PFSK-1 (cell line): ENCODE data around the gene CNOT1.

Experiments
- FOXP2 ChIP-seq: optimal IDR thresholded peaks from 2 replicates; pipeline ENCODE3; 2011; ENCODE audit warnings: borderline replicate concordance, control low read depth, inconsistent platforms; ENCODE audit not compliant: insufficient read depth; ENCODE audit errors: extremely low read length, extremely low read depth
- POLR2AphosphoS5 ChIP-seq: IDR thresholded peaks from 2 replicates; pipeline ENCODE4 v1.6.1; 2012; ENCODE audit warnings: low read depth, mild to moderate bottlenecking, control low read depth, low read length, moderate library complexity
- REST ChIP-seq, 2 experiments: IDR thresholded peaks; 2 replicates each; pipeline versions ENCODE4 v1.6.1 to v1.8.0; 2011 to 2012; ENCODE audit warnings: low read depth in 2 of 2, low read length in 2 of 2, control low read depth in 1 of 2, inconsistent platforms in 1 of 2, mild to moderate bottlenecking in 1 of 2, moderate library complexity in 1 of 2; ENCODE audit not compliant: insufficient read depth in 1 of 2
- SIN3A ChIP-seq: IDR thresholded peaks from 2 replicates; pipeline ENCODE4 v1.6.1; 2012; ENCODE audit warnings: mild to moderate bottlenecking, low read length, moderate library complexity, borderline replicate concordance; ENCODE audit not compliant: insufficient read depth
- TAF1 ChIP-seq: IDR thresholded peaks from 2 replicates; pipeline ENCODE4 v1.6.1; 2012; ENCODE audit warnings: low read length, control low read depth, borderline replicate concordance; ENCODE audit not compliant: insufficient read depth

Gene CNOT1

DNA sequence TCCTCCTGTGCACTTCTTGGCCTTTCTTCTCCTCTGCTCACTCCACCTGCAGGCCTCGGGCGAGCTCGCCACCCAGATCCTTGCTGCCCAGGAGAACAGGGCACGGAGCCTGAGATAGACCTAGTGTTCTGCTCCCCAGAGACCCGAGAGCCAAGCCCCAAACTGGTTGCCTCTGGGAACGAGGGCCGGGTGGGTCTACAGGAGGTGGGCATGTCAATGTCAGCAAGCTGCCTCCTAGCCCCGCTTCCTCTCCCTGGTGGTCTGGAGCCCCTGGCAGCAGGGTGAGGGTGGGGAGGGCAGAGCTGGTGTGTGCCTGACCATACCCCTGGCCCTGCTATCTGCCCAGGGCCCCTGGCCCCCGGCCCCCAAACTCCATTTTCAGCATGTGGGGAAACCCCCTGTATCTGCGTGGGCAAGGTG, 130.5 kb downstream of the CNOT1 start:
- TF ChIP-seq SIN3A, result no peak
- TF ChIP-seq TAF1, result no peak

DNA sequence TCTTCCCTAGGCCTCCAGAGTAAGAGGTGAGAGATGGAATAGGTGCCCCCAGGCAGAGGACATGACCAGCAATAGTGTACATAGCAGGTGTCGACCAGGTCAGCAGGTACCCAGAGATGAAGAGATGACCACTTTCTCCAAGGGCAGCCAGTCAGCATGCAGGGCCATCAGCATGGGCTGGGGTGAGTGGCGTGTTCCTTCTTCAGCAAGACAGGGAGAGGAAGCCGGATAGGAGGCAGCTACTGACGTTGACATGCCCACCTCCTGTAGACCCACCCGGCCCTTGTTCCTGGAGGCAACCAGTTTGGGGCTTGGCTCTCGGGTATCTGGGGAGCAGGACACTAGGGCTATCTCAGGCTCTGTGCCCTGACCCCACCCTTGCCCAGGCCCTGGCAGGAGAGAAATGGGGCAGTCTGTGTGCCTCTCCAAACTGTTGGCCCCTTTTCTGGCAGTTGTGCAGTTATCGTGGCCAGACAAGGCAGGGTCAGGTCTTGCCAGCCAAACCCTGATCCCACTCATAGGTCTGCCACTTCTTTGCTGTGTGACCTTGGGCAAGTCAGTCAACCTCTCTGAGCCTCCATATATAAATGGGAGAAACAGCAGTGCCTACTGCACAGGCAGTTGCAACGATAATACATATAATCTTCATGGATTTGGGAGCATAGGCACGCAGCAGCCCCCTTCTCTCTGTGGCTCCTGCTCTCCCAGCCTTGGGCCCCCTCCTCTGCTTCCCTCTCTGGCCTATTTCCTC, 131.1 kb downstream of the CNOT1 start:
- TF ChIP-seq POLR2AphosphoS5 (no peak), TAF1 (no peak), FOXP2 (no peak), REST (IDR thresholded peaks at IDR 0.05; ENCODE audit: insufficient read depth in 1 of 2, low read depth in 2 of 2, low read length in 2 of 2) (no peak), SIN3A (no peak)

DNA sequence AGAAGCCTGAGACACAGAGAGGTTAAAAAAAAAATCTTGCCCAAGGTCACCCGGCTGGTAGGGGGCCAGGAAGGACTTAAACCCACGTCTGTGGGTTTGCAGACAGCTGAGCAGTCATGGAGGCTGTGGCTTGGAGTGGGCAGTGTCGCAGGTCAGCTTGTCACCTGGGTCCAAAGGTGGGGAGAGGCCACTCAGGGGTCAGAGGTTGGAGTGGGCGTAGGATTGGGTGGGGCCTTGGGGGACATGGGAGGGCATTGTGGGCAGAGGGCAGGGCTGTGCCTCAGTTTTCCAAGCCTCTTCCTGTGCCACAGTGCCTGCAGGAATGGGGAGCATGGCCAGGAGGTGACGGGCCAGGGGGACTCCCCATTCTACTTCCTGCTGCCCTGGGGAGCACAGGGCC, 131.7 kb downstream of the CNOT1 start:
- no peak for TF ChIP-seq TAF1
- TF ChIP-seq REST (IDR thresholded peaks at IDR 0.05; ENCODE audit: insufficient read depth in 1 of 2, low read depth in 2 of 2, low read length in 2 of 2), result no peak
- no peak for TF ChIP-seq SIN3A
- no peak for TF ChIP-seq POLR2AphosphoS5
- no peak for TF ChIP-seq FOXP2

GRCh38 chr16:58497468-58497867, 132.2 kb downstream of the CNOT1 start:
- no peak for TF ChIP-seq TAF1
- no peak for TF ChIP-seq POLR2AphosphoS5
- no peak for TF ChIP-seq REST (IDR thresholded peaks at IDR 0.05; ENCODE audit: insufficient read depth in 1 of 2, low read depth in 2 of 2, low read length in 2 of 2)
- TF ChIP-seq FOXP2, result no peak
- TF ChIP-seq SIN3A, result no peak

DNA sequence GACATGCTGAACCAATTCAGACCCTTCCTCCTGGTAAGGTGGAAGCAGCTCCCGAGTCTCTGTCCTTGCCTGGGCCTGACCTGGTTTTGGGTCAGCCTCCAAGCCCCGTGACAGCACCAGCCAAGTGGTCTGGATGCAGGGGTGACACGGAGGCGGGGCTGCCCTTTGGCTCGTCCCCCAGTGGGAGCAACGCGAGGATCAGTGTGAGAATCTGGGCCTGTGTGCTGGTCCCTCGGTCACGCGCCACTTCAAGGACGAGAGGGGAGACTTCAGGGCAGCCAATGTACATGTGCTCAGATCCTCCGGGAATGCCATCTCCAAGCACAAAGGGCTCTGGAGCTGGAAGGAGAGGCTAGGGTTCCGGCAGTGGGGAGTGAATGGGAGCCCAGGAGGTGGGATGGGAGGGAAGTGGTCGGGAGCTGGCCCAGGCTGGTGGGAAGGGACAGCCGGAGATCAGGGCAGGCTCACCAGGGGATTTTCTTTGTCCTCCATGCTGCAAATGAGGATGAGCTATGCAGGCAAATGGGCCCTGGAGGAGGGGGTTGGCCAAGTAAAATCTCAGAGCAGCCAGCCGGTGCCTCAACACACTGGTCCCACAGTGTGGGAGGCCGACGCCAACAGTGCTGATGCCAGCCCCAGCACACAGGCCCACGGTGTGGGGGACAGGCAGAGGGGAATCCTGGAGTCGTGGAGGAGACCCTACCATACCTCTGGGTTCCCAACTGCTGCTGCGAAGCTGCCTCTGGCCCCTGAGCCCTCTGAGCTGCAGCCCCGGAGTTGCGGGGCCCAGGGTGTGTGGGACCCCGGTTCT, 133.9 kb downstream of the CNOT1 start:
- TF ChIP-seq REST (IDR thresholded peaks at IDR 0.05; ENCODE audit: insufficient read depth in 1 of 2, low read depth in 2 of 2, low read length in 2 of 2), result no peak
- TF ChIP-seq TAF1, result no peak
- TF ChIP-seq FOXP2, result no peak
- TF ChIP-seq SIN3A, result no peak
- no peak for TF ChIP-seq POLR2AphosphoS5
